ENCODE measurements around the gene EIF4A3. TPM values are rescaled to one million over a fixed set of nuclear protein-coding genes. Genes with fewer than 3 reads are reported as not detected.

The EIF4A3 gene
- total RNA-seq, 4 donors from 2014 or later, result 29.7 to 500 (median 79.1) TPM

DNA sequence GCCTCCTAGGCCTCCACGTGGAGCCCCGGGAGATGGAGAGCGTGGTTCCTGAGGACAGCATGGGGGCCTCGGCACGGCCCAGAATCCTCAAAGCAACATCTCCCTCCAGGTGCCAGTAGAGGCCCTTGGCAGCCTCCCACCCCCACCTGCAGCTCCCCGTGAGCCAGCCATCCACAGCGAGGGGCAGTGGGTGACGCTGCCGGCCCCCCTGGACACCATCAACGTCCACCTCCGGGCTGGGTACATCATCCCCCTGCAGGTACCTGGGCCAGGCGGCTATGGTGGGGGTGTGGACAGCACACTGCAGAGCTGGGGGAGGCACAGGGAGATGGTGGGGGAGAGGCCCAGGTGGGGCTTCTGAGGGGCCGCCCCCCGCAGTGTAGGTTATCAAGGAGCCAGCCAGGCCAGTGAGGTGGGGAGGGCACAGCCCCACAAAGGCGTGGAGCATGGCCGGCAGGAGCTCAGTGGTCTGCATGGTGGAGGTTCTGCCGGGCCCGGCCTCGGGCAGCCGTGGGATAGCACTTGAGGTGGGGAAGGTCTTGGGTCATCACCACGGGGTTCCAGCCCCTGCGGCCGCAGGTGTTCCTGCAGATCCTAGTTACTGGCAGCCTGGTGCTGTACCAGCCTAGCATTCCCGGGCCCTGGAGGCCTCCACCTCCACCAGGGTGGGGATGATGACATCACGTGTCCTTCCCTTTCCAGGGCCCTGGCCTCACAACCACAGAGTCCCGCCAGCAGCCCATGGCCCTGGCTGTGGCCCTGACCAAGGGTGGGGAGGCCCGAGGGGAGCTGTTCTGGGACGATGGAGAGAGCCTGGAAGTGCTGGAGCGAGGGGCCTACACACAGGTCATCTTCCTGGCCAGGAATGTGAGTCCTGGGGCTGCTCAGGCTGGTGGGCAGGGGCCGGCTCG lies 29.2 kb downstream of the EIF4A3 start:
- H3K27me3 ChIP-seq, result no peaks in the 10 kb centered on the region
- H3K36me3 ChIP-seq, result no peaks in the 10 kb centered on the region
- DNase-seq, result no peak
- H3K27ac ChIP-seq, result no peak overlapping the region
- H3K4me3 ChIP-seq, result no peak overlapping the region
- no peaks in the 10 kb centered on the region for H3K4me1 ChIP-seq
- TF ChIP-seq POLR2A (IDR thresholded peaks at IDR 0.05), result no peak
- TF ChIP-seq, protein P1, sequence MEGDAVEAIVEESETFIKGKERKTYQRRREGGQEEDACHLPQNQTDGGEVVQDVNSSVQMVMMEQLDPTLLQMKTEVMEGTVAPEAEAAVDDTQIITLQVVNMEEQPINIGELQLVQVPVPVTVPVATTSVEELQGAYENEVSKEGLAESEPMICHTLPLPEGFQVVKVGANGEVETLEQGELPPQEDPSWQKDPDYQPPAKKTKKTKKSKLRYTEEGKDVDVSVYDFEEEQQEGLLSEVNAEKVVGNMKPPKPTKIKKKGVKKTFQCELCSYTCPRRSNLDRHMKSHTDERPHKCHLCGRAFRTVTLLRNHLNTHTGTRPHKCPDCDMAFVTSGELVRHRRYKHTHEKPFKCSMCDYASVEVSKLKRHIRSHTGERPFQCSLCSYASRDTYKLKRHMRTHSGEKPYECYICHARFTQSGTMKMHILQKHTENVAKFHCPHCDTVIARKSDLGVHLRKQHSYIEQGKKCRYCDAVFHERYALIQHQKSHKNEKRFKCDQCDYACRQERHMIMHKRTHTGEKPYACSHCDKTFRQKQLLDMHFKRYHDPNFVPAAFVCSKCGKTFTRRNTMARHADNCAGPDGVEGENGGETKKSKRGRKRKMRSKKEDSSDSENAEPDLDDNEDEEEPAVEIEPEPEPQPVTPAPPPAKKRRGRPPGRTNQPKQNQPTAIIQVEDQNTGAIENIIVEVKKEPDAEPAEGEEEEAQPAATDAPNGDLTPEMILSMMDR (IDR thresholded peaks at IDR 0.05), result no peak
- intact Hi-C loops (cut with DNase I; ENCODE audit: low total_unique reads), result no loop called here
- no peaks in the 10 kb centered on the region for H3K9me3 ChIP-seq

DNA sequence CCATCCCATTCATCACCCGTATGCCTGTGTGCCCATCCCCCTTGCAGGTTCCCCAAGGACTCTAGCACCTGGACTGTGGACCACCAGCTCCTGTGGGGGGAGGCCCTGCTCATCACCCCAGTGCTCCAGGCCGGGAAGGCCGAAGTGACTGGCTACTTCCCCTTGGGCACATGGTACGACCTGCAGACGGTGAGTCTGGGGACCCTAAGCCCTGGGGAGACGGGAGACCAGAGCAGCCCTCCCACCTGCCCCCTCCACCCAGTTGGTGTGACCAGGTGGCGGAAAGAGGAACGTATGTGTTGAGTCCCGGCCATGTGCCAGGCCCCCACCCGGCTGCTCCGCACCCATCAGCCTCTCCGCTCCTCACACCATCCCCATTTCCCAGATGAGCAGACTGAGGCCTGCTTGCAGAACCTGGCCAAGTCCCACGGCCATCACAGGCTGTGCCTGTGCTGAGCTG lies 30.0 kb downstream of the EIF4A3 start:
- H3K4me3 ChIP-seq, result no peak overlapping the region
- H3K4me1 ChIP-seq, result no peaks in the 10 kb centered on the region
- TF ChIP-seq, protein P1 (IDR thresholded peaks at IDR 0.05), result no peak
- no peak for TF ChIP-seq POLR2A (IDR thresholded peaks at IDR 0.05)
- intact Hi-C loops (cut with DNase I; ENCODE audit: low total_unique reads), result no loop called here
- H3K27me3 ChIP-seq, result no peaks in the 10 kb centered on the region
- H3K27ac ChIP-seq, result no peak overlapping the region
- DNase-seq, result no peak
- H3K9me3 ChIP-seq, result no peaks in the 10 kb centered on the region
- no peaks in the 10 kb centered on the region for H3K36me3 ChIP-seq

DNA sequence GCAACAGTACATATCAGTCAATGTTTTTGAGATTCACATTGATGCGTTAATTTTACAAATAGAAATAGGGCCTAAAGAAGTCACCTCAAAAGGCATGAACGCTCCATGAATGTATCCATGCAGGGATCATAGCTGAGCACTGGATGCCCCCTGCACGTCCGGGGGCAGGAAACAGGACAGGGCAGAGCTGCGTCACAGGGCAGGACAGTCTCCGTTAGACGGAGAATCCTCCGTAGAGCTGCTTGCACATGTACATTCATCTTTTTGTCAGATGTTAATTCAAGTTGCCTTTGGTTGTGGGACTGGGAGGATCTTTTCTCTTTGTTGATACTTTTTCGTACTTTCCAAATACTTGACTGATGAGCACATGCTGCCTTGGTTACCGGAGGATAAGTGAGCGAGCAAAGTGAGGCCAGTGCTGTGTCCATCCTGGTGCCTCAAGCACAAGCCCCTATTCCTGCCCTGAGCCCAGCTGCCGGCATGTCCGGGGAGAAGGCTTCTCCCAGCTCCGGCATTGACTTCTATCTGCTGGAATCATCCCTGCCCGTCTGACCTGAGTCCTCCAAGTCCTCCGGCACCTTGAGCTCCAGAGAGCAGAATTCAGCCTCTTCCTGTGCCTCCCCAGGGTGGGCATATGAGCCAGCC lies 30.5 kb downstream of the EIF4A3 start:
- Histone ChIP-seq H3K27ac (no peak overlapping the region), H3K27me3 (no peaks in the 10 kb centered on the region), H3K36me3 (no peaks in the 10 kb centered on the region), H3K9me3 (no peaks in the 10 kb centered on the region), H3K4me1 (no peaks in the 10 kb centered on the region), H3K4me3 (no peak overlapping the region)
- TF ChIP-seq, protein P1 (IDR thresholded peaks at IDR 0.05), result no peak
- TF ChIP-seq POLR2A (IDR thresholded peaks at IDR 0.05), result no peak
- intact Hi-C loops (cut with DNase I; ENCODE audit: low total_unique reads), result no loop called here
- DNase-seq, result no peak

DNA sequence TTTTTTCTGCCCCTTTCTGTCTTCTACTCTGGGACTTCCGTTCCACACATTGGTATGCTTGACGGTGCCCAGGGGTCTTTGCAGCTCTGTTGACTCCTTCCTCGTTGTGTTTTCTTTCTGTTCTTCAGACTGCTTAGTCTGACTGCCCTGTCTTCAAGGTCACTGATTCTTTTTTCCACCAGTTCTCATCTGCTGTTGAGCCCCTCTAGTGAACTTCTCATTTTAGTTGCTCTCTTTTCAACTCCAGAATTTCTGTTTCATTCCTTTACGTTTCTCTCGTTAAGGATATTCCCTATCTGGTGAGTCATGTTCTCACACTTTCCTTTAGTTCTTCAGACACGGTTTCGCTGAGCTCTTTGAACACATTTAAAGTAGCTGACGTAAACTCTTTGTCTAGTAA lies 31.8 kb downstream of the EIF4A3 start:
- no peak overlapping the region for H3K27ac ChIP-seq
- no peak for DNase-seq
- no peaks in the 10 kb centered on the region for H3K27me3 ChIP-seq
- no peak overlapping the region for H3K4me3 ChIP-seq
- H3K9me3 ChIP-seq, result no peaks in the 10 kb centered on the region
- no peaks in the 10 kb centered on the region for H3K36me3 ChIP-seq
- TF ChIP-seq, protein P1 (IDR thresholded peaks at IDR 0.05), result no peak
- TF ChIP-seq POLR2A (IDR thresholded peaks at IDR 0.05), result no peak
- intact Hi-C loops (cut with DNase I; ENCODE audit: low total_unique reads), result no loop called here
- H3K4me1 ChIP-seq, result no peaks in the 10 kb centered on the region

DNA sequence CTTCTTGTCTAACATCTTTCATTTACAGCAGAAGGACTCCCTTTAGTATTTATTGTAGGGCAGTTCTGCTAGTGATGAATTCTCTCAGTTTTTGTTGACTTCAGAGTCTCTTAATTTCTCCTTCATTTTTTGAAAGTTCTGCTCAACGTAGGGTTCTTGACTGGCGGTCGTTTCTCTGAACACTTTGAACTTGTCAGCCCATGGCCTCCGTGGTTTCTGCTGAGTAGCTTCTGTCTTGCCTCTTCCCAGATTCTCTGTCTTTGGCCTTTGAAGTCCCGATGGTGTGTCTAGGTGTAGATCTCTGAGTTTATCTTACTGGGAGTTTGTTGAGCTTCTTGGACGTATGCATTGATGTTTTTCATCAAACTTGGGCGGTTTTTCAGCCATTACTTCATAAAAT lies 32.2 kb downstream of the EIF4A3 start:
- no peak overlapping the region for H3K4me3 ChIP-seq
- intact Hi-C loops (cut with DNase I; ENCODE audit: low total_unique reads), result no loop called here
- no peak for TF ChIP-seq POLR2A (IDR thresholded peaks at IDR 0.05)
- TF ChIP-seq, protein P1 (IDR thresholded peaks at IDR 0.05), result no peak
- no peaks in the 10 kb centered on the region for H3K9me3 ChIP-seq
- no peak overlapping the region for H3K27ac ChIP-seq
- no peak for DNase-seq
- no peaks in the 10 kb centered on the region for H3K27me3 ChIP-seq
- H3K4me1 ChIP-seq, result no peaks in the 10 kb centered on the region
- H3K36me3 ChIP-seq, result no peaks in the 10 kb centered on the region
